Stimulated activated CD8-positive, alpha-beta memory T cell treated with anti-CD3 and anti-CD28 coated beads, Interleukin-12 subunit alpha, Interleukin-12 subunit beta, amount 100 ng/mL, for 4 hours (primary cell): Measurements from ENCODE around the gene GCC1.
"Not testable (repeated sequence)": the region's sequence is repeated elsewhere in the genome, so short reads cannot be mapped to it uniquely, and the experiment has no call there.

ENCODE experiments used
- DNase-seq: peaks from one replicate; pipeline ENCODE4 v3.0.0-alpha.2; 2020; ENCODE audit warnings: low read depth

Gene GCC1

DNA sequence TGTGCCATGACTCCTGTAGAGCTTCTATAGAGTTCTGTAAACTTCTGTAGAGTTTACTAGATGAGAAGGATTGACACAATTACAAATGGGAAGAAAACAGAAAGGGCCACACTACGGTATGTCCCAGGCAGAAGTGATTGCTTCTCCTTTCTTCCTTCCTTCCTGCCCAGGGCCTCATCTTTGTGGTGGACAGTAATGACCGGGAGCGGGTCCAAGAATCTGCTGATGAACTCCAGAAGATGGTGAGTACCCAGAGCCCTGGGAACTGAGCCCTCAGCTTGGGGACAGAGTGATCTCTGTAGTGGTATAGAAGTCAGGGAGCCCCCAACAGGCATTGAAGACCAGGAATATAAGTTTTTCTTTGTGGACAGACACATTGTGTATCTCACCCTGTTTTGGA is 4.5 kb upstream of the GCC1 start:
- no peak for DNase-seq

DNA sequence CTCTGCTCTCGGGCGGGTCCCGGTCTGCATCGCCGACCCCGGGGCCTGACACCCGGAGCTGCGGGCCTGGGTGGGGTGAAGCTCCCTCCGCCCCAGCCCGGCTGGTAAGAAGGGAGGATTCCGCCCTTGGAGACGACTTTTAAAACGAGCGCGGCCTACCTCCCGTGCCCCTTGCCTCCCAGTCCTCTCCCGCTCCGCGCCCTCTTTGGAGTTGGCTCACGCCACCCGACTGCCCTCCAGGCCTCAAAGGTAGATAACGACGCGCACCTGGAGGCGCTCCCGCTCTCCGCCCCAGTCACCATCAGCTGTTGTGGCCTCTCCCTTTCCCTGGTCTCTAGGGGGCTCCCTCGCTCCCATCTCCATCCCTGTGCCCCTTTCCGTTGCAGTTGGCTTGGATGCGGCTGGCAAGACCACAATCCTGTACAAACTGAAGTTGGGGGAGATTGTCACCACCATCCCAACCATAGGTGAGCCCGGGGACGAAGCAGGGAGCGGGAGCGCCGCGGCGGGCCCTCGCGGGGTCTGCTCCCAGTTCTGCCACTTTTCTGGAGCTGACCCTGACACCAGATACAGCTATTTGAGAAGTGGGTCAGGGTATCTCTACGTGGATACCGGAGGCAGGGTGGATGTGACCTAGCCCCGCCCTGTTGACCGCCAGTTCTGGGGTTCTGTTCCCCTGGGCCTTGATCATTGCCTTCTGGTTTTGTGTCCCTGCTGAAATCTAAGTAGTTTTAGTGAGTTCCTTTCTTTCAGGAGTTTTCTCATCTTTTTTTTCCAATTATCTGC is 3.5 kb upstream of the GCC1 start:
- DNase-seq, result no peak

- peak; percentile 81 for DNase-seq
These were observed 2.8 kb upstream of the GCC1 start, which contains the start of gene ARF5 for GRCh38 chr7:127588019-127588696. Gene ARF5 (plus strand): TSS chr7:127588411. CDS start chr7:127588499, 88 bp downstream.

DNA sequence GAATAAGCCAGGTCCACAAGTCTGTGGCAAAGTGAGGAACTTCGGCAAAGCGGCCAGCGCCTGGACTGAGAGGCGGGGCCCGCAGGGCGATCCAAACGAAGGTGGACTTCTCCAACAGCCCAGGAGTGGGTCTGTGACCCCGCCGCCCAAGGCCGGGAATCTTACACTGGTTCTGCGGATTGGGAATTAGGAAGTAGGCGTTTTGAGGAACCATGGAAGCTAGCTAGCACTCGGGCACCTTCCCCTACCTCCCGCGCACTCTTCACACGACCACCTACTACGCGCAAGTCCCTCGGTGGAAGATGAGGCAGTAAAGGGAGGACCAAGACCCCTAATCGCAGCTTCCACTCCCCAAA is 2.2 kb upstream of the GCC1 start:
- no peak for DNase-seq

- DNase-seq, result no peak
These were observed 950 bp upstream of the GCC1 start for GRCh38 chr7:127586346-127586745.

DNA sequence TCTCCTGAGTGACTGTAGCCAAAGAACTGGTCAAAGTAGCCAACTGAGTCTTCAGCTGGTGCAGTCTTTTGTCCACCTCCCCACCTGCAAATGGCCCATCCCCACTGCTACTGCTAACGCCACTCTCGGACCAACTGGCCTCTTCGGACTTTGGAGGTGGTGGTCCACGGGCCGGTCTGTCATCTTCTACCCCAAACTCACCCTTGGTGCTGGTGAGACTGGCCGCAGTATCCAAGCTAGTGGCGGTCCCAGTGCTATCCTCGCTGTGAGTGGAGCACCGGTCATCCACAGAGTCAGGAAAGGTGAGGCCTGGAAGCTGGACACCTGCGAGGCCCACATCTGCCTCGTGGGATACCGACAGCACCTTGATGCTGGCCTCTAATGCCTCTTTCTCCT is 750 bp downstream of the GCC1 start:
- no peak for DNase-seq

DNA sequence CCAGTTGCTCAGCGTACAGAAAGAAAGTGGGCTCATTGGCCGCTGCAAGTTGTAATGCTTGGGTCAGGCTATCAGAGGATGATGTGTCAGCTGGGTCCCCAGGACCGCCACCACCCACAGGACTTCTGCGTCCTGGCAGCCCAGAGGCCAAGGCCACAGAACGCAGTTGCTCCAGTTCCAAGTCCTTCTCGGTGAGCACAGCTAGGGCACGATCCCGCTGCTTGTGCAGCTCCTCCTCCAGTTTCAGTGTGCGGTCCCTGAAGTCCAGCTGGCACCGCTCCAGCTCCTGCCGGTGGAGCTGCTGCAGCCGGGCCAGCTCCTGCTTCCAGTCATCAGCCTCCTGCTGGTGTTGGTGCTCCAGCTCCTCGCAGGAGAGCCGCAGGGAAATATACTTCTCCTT is 3.0 kb downstream of the GCC1 start:
- DNase-seq, result no peak

GRCh38 chr7:127581716-127582115 is 3.7 kb downstream of the GCC1 start:
- no peak for DNase-seq

DNA sequence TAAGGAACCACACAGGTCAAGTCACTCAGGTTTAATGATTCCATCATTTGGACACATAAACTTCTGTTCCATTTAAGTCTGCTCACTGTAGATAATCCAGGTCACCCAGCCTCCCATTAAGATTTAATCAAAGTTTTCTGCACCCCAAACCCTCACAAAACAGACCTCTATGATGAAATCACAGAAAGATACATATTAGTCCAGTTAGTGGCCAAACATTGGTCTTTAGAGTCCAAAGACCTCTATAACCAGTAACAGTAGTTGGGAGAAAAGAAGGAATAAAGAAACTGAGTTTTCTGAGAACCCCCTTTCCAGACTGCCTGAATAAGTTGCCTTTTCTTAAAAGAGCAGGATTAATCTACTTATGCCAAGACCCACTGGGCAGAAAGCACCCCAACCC is 4.8 kb downstream of the GCC1 start:
- no peak for DNase-seq

GRCh38 chr7:127578711-127579275 is 6.6 kb downstream of the GCC1 start:
- DNase-seq, result no peak

DNA sequence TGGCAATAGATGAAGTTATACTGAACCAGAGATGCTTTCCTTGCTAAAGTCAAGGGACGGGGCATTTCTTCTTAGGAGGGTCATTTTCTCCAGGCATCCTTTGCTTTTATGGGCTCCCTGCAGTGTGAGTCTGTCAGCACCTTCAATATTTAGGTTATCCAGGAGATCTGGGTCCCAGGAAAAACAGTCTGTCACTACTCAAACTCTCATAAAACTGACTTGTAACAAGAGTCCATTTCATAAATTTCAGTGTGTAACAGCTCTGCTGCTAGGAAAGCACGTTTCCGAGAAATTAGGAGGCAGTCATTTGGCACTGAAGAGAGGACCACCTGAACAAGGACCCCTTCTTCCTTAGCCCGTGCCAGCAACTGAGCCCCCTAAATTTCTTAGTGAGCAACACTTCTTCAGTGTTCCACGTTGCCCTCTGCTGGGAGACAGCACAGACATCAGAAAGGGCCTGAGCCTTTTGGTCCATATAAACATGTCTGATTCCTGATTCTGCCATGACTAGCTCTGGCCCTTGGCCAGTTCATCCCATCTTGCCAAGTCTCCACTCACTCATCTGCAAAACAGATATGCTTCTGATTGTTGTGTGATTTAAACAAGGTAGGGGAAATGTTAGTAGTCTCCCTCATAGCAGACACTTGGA is 7.2 kb downstream of the GCC1 start:
- DNase-seq, result no peak

DNA sequence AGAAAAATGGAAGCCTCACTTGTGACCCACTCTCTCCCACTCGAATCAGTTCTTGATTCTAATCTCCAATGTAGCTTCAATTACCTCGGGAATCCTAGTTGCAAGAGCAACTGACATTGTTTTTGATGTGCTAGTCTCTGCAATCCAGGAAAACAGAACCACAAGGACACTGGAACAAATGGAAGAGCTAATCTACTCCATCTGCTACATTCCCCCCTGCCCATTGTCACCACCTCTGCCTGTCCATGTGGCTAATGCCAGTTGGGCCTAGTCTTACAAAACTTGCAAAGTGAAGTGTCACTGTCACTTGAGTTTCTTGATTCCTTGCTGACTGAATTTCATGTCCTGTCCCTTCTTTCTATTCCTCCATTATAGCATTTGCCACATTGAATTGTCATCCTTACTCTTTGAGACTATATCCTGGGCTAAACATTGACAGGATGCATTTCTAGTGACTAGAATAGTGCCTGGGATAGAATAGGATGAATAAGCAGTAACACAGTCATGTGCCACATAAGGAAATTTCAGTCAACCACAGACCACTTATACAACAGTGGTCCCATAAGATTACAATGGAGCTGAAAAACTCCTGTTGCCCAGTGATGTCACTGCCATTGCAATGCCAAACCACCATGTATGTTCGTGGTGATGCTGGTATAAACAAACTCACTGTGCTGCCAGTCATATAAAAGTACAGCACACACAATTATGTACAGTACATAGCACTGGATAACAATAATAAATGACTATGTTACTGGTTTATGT is 13.5 kb downstream of the GCC1 start:
- DNase-seq, result no peak

DNA sequence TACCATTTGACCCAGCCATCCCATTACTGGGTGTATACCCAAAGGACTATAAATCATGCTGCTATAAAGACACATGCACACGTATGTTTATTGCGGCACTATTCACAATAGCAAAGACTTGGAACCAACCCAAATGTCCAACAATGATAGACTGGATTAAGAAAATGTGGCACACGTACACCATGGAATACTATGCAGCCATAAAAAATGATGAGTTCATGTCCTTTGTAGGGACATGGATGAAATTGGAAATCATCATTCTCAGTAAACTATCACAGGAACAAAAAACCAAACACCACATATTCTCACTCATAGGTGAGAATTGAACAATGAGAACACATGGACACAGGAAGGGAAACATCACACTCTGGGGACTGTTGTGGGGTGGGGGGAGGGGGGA is 17.4 kb downstream of the GCC1 start:
- DNase-seq, result not testable (repeated sequence)

DNA sequence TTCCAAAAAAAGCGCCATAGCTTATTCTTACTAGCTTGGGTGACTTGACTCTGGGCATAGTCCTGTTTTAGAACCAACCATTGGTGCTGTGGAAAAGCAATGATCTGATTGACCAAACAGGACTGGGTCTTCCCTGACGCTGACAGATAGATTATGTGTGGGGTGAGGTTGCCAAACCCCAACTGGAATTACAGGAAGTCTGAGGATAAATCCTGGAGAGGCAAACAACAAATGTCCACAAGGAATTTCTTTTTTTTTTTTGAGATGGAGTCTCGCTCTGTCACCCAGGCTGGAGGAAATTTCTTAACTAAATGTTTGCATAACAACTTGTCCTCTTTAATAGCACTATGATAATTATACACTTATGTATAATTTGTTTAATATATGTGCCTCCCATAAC is 19.2 kb downstream of the GCC1 start:
- no peak for DNase-seq

DNA sequence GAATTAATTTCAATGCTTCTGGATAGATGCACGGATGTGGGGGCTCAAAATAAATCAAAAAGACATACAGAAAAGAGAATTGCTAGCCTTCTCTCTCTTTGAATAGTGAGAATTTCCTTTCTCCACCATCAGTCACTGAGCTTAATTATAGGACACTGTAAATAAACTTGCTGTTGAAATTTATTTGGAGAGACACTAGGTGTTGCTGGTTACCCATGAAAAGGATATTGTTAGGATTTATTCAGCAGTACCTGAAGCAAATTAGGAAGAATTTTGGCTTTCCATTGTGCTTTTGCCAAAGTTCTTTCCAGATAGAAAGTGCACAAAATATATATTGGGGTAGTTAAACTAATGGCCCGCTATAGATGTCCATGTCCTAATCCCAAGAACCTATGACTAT is 27.6 kb downstream of the GCC1 start:
- DNase-seq, result no peak

- DNase-seq, result no peak
These were observed 29.0 kb downstream of the GCC1 start for GRCh38 chr7:127556404-127556803.

GRCh38 chr7:127551941-127552340 is 33.5 kb downstream of the GCC1 start:
- no peak for DNase-seq

GRCh38 chr7:127550247-127550646 is 35.1 kb downstream of the GCC1 start:
- no peak for DNase-seq

- DNase-seq, result no peak
These were observed 39.1 kb downstream of the GCC1 start for GRCh38 chr7:127546313-127546712.

- no peak for DNase-seq
These were observed 43.8 kb downstream of the GCC1 start for GRCh38 chr7:127541548-127541947.

DNA sequence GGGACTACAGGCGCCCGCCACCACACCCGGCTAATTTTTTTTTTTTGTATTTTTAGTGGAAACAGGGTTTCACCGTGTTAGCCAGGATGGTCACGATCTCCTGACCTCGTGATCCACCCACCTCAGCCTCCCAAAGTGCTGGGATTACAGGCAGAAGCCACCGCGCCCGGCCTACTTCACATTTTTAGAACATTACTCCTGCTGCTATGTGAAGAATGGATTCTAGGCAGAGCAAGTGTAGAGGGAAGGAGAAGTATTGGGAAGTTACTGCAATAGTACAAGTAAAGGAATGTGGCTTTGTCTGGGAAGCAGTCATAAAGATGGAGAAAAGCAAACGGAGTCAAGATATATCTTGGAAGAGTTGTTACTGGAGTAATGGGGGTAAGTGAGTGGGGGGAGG is 44.9 kb downstream of the GCC1 start:
- DNase-seq, result not testable (repeated sequence)

- DNase-seq, result no peak
These were observed 46.3 kb downstream of the GCC1 start for GRCh38 chr7:127539116-127539515.
